Loucy (cell line): Measurements from ENCODE around the gene NECAP2.

Experiments
- EZH2phosphoT487 ChIP-seq: fragments of 200-600 bp; IDR thresholded peaks from 2 replicates; pipeline ENCODE4 v1.6.1; 2018; ENCODE audit warnings: antibody characterized with exemption, mild to moderate bottlenecking, moderate library complexity, borderline replicate concordance
- TF ChIP-seq, protein P1 (sequence below): fragments of 200-600 bp; sonication (generic); conservative IDR thresholded peaks from 2 replicates; pipeline ENCODE4 v1.5.1; 2014; ENCODE audit warnings: mild to moderate bottlenecking, antibody characterized with exemption, low read length

DNA sequence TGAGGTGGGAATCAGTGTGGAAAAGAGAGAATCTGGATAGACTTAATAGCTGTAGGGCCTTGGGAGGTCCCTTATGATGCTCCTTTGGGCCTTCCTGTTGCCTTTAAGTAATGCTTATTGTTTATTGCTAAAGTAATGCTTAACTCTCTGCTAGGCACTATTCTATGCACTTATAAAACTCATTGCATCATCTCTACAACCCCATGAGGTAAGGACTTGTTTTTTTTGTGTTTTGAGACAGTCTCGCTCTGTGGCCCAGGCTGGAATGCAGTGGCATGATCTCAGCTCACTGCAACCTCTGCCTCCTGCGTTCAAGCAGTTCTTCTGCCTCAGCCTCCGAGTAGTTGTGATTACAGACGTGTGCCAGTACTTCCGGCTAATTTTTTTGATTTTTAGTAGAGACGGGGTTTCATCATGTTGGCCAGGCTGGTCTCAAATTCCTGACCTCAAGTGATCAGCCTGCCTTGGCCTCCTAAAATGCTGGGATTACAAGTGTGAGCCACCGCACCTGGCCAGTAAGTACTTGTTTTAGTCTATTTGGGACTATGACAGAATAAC lies 22.3 kb downstream of the NECAP2 start:
- TF ChIP-seq, protein P1, sequence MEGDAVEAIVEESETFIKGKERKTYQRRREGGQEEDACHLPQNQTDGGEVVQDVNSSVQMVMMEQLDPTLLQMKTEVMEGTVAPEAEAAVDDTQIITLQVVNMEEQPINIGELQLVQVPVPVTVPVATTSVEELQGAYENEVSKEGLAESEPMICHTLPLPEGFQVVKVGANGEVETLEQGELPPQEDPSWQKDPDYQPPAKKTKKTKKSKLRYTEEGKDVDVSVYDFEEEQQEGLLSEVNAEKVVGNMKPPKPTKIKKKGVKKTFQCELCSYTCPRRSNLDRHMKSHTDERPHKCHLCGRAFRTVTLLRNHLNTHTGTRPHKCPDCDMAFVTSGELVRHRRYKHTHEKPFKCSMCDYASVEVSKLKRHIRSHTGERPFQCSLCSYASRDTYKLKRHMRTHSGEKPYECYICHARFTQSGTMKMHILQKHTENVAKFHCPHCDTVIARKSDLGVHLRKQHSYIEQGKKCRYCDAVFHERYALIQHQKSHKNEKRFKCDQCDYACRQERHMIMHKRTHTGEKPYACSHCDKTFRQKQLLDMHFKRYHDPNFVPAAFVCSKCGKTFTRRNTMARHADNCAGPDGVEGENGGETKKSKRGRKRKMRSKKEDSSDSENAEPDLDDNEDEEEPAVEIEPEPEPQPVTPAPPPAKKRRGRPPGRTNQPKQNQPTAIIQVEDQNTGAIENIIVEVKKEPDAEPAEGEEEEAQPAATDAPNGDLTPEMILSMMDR, result no peak
- no peak for TF ChIP-seq EZH2phosphoT487
